ENCODE measurements around the gene SNX19.

- TF ChIP-seq CTCF (conservative IDR thresholded peaks at IDR 0.05; ENCODE audit: low read depth in 2 of 2), result no peak
- no peak for TF ChIP-seq ZNF114 (CRISPR knock-in tag; IDR thresholded peaks at IDR 0.05)
- TF ChIP-seq REST (IDR thresholded peaks at IDR 0.05; ENCODE audit: unreplicated experiment), result no peak
- no peak for TF ChIP-seq POLR2AphosphoS5 (IDR thresholded peaks at IDR 0.05; ENCODE audit: low read depth)
- TF ChIP-seq STAT1 (IDR thresholded peaks at IDR 0.05; ENCODE audit: unreplicated experiment), result no peak
- TF ChIP-seq EZH2 (IDR thresholded peaks at IDR 0.05; ENCODE audit: low read depth, unreplicated experiment), result no peak
- no peak for TF ChIP-seq CREB1 (CRISPR knock-in tag; IDR thresholded peaks at IDR 0.05; ENCODE audit: low read depth)
- TF ChIP-seq EZH2phosphoT487 (IDR thresholded peaks at IDR 0.05; ENCODE audit: unreplicated experiment), result no peak
- no peak for TF ChIP-seq NANOG (IDR thresholded peaks at IDR 0.05; ENCODE audit: borderline replicate concordance)
Measured at GRCh38 chr11:130832566-130833425, 83.5 kb downstream of the SNX19 start.

All from GM23338 (cell line).